WTC11 (cell line): ENCODE data around the gene AK3. TPM values are rescaled to one million over a fixed set of nuclear protein-coding genes. Genes with fewer than 3 reads are reported as not detected.
A peak's percentile ranks its signal among the peaks of the same experiment; 100 is the strongest.

Experiments
- AR ChIP-seq: fragments of 250-450 bp; sonication (Bioruptor Pico); IDR thresholded peaks from 2 replicates; pipeline ENCODE4 v1.9.0; 2021; ENCODE audit warnings: mild to moderate bottlenecking
- ARID4B ChIP-seq: sonication (generic); formaldehyde crosslinking; IDR thresholded peaks from 2 replicates; pipeline ENCODE4 v1.8.0; 2023; ENCODE audit warnings: missing genetic modification reagents, mild to moderate bottlenecking, borderline replicate concordance
- ATF3 ChIP-seq: sonication (generic); formaldehyde crosslinking; conservative IDR thresholded peaks from 2 replicates; pipeline ENCODE4 v1.8.1; 2022; ENCODE audit warnings: mild to moderate bottlenecking, missing genetic modification reagents
- E2F1 ChIP-seq: sonication (generic); formaldehyde crosslinking; IDR thresholded peaks from 2 replicates; pipeline ENCODE4 v1.8.0; 2022; ENCODE audit warnings: mild to moderate bottlenecking, missing genetic modification reagents
- EMX1 ChIP-seq: fragments of 250-450 bp; sonication (Bioruptor Pico); IDR thresholded peaks from 2 replicates; pipeline ENCODE4 v1.8.0; 2021; ENCODE audit warnings: mild to moderate bottlenecking
- FOXK1 ChIP-seq: sonication (generic); formaldehyde crosslinking; IDR thresholded peaks from 2 replicates; pipeline ENCODE4 v1.8.0; 2022; ENCODE audit warnings: mild to moderate bottlenecking, moderate library complexity, missing genetic modification reagents
- FOXP1 ChIP-seq: sonication (generic); formaldehyde crosslinking; IDR thresholded peaks from 2 replicates; pipeline ENCODE4 v1.8.0; 2022; ENCODE audit warnings: missing genetic modification reagents, mild to moderate bottlenecking, moderate library complexity, borderline replicate concordance
- HMGXB4 ChIP-seq: sonication (generic); formaldehyde crosslinking; IDR thresholded peaks from 2 replicates; pipeline ENCODE4 v1.8.1; 2023; ENCODE audit warnings: mild to moderate bottlenecking, moderate library complexity, missing genetic modification reagents
- JUN ChIP-seq: sonication (generic); formaldehyde crosslinking; IDR thresholded peaks from 2 replicates; pipeline ENCODE4 v1.8.0; 2023; ENCODE audit warnings: mild to moderate bottlenecking, missing genetic modification reagents
- NR2C2 ChIP-seq: sonication (generic); formaldehyde crosslinking; IDR thresholded peaks from 2 replicates; pipeline ENCODE4 v1.8.0; 2022; ENCODE audit warnings: mild to moderate bottlenecking, missing genetic modification reagents
- RELA ChIP-seq: sonication (generic); formaldehyde crosslinking; IDR thresholded peaks from 2 replicates; pipeline ENCODE4 v1.8.1; 2022; ENCODE audit warnings: missing genetic modification reagents, mild to moderate bottlenecking, borderline replicate concordance
- STAT6 ChIP-seq: sonication (generic); formaldehyde crosslinking; conservative IDR thresholded peaks from 2 replicates; pipeline ENCODE4 v1.8.1; 2023; ENCODE audit warnings: mild to moderate bottlenecking, low read depth, missing genetic modification reagents, moderate library complexity
- TP53 ChIP-seq: sonication (generic); formaldehyde crosslinking; IDR thresholded peaks from 2 replicates; pipeline ENCODE4 v1.8.1; 2023; ENCODE audit warnings: mild to moderate bottlenecking, missing genetic modification reagents
- ZBTB43 ChIP-seq: sonication (generic); formaldehyde crosslinking; IDR thresholded peaks from 2 replicates; pipeline ENCODE4 v1.8.1; 2023; ENCODE audit warnings: mild to moderate bottlenecking, missing genetic modification reagents
- ZNF121 ChIP-seq: sonication (generic); formaldehyde crosslinking; IDR thresholded peaks from 2 replicates; pipeline ENCODE4 v1.8.0; 2023; ENCODE audit warnings: missing genetic modification reagents
- ZNF232 ChIP-seq: sonication (generic); formaldehyde crosslinking; IDR thresholded peaks from 2 replicates; pipeline ENCODE4 v1.8.0; 2022; ENCODE audit warnings: mild to moderate bottlenecking, missing genetic modification reagents
- ZNF423 ChIP-seq: fragments of 250-450 bp; sonication (Bioruptor Pico); IDR thresholded peaks from 2 replicates; pipeline ENCODE4 v2.1.2; 2022; ENCODE audit warnings: mild to moderate bottlenecking, moderate library complexity
- ZNF671 ChIP-seq: fragments of 250-450 bp; sonication (Bioruptor Pico); IDR thresholded peaks from 2 replicates; pipeline ENCODE4 v1.8.0; 2021; ENCODE audit warnings: mild to moderate bottlenecking
- total RNA-seq: library from RNA; stranded (reverse); gene quantifications from 3 replicates; pipeline ENCODE4 v1.2.3, GENCODE V29; 2021

AK3 gene
- total RNA-seq, 1 experiment from 2014 or later = 28.5 TPM

- TF ChIP-seq ZNF121 (CRISPR knock-in tag) = no peak
- TF ChIP-seq ZBTB43 (CRISPR knock-in tag) = peak; percentile 76; the same call in 1 of the 2 replicates
- TF ChIP-seq E2F1 = peak; percentile 74; the same call in 1 of the 2 replicates
- TF ChIP-seq ZNF232 = 0 out of 2 replicates have a peak, but pooled peaks have one; percentile 37
- TF ChIP-seq ATF3 = no peak
- TF ChIP-seq EMX1 (CRISPR knock-in tag) = no peak
- peak; percentile 83 for TF ChIP-seq FOXK1 (CRISPR knock-in tag)
- peak; percentile 89 for TF ChIP-seq FOXP1
- peak; percentile 78 for TF ChIP-seq ARID4B (CRISPR knock-in tag)
- 0 out of 2 replicates have a peak, but pooled peaks have one; percentile 19 for TF ChIP-seq TP53 (CRISPR knock-in tag)
- TF ChIP-seq ZNF423 = peak; percentile 75
- no peak for TF ChIP-seq AR
- no peak for TF ChIP-seq ZNF671 (CRISPR knock-in tag)
- TF ChIP-seq HMGXB4 (CRISPR knock-in tag) = peak; percentile 98
- TF ChIP-seq RELA (CRISPR knock-in tag) = peak; percentile 22; the same call in 1 of the 2 replicates
- TF ChIP-seq STAT6 (CRISPR knock-in tag) = peak; percentile 21; the same call in 1 of the 2 replicates
- 0 out of 2 replicates have a peak, but pooled peaks have one; percentile 31 for TF ChIP-seq NR2C2 (CRISPR knock-in tag)
- TF ChIP-seq JUN (CRISPR knock-in tag) = peak; percentile 63; the same call in 1 of the 2 replicates
Observed at GRCh38 chr9:4740638-4741364, at the start of gene AK3 (continued).
